PFSK-1 (cell line): ENCODE results near the gene PARD3B.

Experiments
- FOXP2 ChIP-seq: optimal IDR thresholded peaks from 2 replicates; pipeline ENCODE3; 2011; ENCODE audit warnings: borderline replicate concordance, control low read depth, inconsistent platforms; ENCODE audit not compliant: insufficient read depth; ENCODE audit errors: extremely low read length, extremely low read depth
- POLR2AphosphoS5 ChIP-seq: IDR thresholded peaks from 2 replicates; pipeline ENCODE4 v1.6.1; 2012; ENCODE audit warnings: low read depth, mild to moderate bottlenecking, control low read depth, low read length, moderate library complexity
- SIN3A ChIP-seq: IDR thresholded peaks from 2 replicates; pipeline ENCODE4 v1.6.1; 2012; ENCODE audit warnings: mild to moderate bottlenecking, low read length, moderate library complexity, borderline replicate concordance; ENCODE audit not compliant: insufficient read depth
- TAF1 ChIP-seq: IDR thresholded peaks from 2 replicates; pipeline ENCODE4 v1.6.1; 2012; ENCODE audit warnings: low read length, control low read depth, borderline replicate concordance; ENCODE audit not compliant: insufficient read depth
- TF ChIP-seq, protein P1 (sequence below), 2 experiments: IDR thresholded peaks; 2 replicates each; pipeline versions ENCODE4 v1.6.1 to v1.8.0; 2011 to 2012; ENCODE audit warnings: low read depth in 2 of 2, low read length in 2 of 2, control low read depth in 1 of 2, inconsistent platforms in 1 of 2, mild to moderate bottlenecking in 1 of 2, moderate library complexity in 1 of 2; ENCODE audit not compliant: insufficient read depth in 1 of 2

Gene PARD3B

DNA sequence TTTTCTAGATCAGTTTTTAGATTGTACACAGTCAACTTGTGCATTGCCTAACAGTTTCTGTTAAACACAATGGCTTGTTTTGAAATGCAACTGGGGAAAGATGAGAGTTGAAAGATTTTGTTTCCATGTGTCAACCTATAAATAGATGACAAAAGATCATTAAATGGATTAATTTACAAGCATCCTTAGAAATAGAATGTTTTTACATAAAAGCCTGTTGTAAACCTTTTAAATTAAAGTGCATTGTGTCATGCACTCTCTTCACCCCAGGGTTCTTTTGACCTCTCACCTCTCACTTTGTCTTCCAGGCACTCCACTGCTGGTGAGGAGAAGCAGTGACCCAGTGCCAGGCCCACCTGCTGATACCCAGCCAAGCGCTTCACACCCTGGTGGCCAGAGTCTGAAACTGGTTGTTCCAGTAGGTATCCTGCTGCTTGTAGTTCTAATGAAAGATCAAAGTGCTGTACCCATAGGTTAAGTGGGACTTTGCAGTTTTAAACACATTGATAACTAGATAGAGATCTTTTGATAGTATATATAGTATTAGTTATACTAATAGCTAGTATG is 502.1 kb downstream of the PARD3B start:
- TF ChIP-seq SIN3A (no peak), FOXP2 (no peak), TAF1 (no peak), POLR2AphosphoS5 (no peak)
- TF ChIP-seq, protein P1, sequence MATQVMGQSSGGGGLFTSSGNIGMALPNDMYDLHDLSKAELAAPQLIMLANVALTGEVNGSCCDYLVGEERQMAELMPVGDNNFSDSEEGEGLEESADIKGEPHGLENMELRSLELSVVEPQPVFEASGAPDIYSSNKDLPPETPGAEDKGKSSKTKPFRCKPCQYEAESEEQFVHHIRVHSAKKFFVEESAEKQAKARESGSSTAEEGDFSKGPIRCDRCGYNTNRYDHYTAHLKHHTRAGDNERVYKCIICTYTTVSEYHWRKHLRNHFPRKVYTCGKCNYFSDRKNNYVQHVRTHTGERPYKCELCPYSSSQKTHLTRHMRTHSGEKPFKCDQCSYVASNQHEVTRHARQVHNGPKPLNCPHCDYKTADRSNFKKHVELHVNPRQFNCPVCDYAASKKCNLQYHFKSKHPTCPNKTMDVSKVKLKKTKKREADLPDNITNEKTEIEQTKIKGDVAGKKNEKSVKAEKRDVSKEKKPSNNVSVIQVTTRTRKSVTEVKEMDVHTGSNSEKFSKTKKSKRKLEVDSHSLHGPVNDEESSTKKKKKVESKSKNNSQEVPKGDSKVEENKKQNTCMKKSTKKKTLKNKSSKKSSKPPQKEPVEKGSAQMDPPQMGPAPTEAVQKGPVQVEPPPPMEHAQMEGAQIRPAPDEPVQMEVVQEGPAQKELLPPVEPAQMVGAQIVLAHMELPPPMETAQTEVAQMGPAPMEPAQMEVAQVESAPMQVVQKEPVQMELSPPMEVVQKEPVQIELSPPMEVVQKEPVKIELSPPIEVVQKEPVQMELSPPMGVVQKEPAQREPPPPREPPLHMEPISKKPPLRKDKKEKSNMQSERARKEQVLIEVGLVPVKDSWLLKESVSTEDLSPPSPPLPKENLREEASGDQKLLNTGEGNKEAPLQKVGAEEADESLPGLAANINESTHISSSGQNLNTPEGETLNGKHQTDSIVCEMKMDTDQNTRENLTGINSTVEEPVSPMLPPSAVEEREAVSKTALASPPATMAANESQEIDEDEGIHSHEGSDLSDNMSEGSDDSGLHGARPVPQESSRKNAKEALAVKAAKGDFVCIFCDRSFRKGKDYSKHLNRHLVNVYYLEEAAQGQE (IDR thresholded peaks at IDR 0.05; ENCODE audit: insufficient read depth in 1 of 2, low read depth in 2 of 2, low read length in 2 of 2), result no peak

DNA sequence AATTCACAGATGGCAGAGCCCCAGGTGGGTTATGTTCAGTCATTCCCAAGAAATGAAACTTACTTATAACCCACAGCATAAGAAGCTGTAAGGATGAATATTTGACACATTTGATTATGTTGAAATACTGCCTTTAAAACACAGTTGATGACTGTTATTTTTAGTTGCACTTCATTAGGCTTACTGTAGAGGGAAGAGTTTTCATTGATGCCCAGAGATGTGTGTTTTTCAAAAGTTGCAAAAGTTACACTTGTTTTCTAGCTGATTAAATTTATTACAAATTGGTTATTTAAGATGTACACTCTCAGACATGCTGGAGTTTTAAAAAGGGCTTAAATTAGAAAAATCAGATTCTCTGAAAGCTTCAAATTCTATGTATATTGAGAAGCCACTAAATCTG is 506.1 kb downstream of the PARD3B start:
- TF ChIP-seq, protein P1 (IDR thresholded peaks at IDR 0.05; ENCODE audit: insufficient read depth in 1 of 2, low read depth in 2 of 2, low read length in 2 of 2), result no peak

DNA sequence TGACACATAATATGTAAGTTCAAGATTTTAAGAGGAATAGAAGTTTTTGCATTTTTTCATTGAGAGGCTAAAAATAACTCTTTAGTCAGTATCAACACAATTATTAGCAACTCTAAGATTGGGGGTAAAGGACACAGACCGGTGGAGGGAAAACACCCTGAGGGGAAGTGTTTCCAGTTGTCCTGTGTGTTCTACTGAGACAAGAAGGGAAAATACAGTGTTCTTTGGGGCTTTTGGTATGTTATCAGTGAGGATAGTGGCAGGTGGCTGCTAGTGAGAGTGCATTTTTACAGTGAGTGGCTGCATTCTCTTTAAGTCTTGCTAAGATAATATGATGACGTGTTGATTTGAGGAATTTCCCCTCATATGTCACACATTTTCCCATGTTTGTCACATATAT is 507.5 kb downstream of the PARD3B start:
- TF ChIP-seq POLR2AphosphoS5, result no peak
- no peak for TF ChIP-seq SIN3A
- no peak for TF ChIP-seq TAF1
- TF ChIP-seq FOXP2, result no peak
- TF ChIP-seq, protein P1 (IDR thresholded peaks at IDR 0.05; ENCODE audit: insufficient read depth in 1 of 2, low read depth in 2 of 2, low read length in 2 of 2), result no peak

DNA sequence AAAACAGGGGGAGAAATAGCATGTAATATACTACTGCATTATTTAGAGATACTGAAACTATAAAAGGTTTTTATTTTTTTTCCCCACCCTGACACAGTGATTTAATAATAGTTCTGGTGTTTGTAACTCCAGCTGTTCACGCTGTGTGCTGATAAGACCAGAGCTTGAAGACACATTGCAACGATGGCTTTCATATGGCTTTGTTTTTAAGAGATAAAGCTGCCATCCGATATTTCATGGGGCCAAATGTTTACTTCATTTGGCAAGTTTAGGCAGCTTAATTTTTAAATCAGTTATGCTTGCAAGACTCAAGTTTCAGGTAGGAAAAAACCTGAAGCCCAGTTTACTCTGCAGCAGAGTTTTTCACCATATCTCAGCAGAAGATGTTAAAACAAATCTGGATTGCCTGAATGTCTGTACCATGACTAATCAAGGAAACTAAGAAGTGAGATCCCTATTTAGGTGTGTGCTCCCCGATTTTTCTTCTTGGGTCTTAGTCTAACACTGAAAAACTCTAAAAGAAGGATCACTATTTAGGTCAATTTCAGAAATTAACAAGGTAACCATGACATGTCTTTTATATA is 508.6 kb downstream of the PARD3B start:
- no peak for TF ChIP-seq SIN3A
- no peak for TF ChIP-seq POLR2AphosphoS5
- TF ChIP-seq FOXP2, result no peak
- TF ChIP-seq, protein P1 (IDR thresholded peaks at IDR 0.05; ENCODE audit: insufficient read depth in 1 of 2, low read depth in 2 of 2, low read length in 2 of 2), result no peak
- TF ChIP-seq TAF1, result no peak

DNA sequence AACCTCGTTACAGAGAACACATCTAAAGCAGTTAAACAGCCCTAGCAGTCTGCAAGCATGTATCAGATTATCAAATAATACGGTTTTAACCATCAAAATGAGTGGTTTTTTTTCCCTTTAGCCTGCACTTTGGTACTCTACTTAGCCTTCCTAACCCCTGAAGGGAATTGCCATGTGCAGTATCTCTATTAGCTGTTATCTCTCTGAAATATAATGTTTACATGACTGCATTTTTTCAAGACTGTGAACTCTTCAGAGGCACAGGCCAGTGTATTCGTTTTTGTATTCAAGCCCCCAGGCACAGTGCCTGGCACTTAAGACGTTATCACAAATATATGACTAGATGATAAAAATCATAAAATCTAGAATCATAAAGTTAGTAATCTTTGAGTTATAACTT is 509.5 kb downstream of the PARD3B start:
- TF ChIP-seq POLR2AphosphoS5, result no peak
